Epithelial cell of esophagus (primary cell): Measurements from ENCODE around the gene TMEM229A.
"Not testable (repeated sequence)": the region's sequence is repeated elsewhere in the genome, so short reads cannot be mapped to it uniquely, and the experiment has no call there.

Experiments
- DNase-seq: peaks from one replicate; pipeline ENCODE4 v3.0.0; 2010; ENCODE audit warnings: low read depth
- H3K4me3 ChIP-seq: 2 replicates; pipeline ENCODE4 v1.5.1; 2011; ENCODE audit warnings: mild to moderate bottlenecking, low read length, control low read depth
- TF ChIP-seq, protein P1 (sequence below): IDR thresholded peaks from 2 replicates; pipeline ENCODE4 v1.5.1; 2011; ENCODE audit warnings: low read depth, mild to moderate bottlenecking, low read length, control low read depth, inconsistent platforms; ENCODE audit not compliant: insufficient read depth; ENCODE audit errors: missing control alignments

TMEM229A gene

DNA sequence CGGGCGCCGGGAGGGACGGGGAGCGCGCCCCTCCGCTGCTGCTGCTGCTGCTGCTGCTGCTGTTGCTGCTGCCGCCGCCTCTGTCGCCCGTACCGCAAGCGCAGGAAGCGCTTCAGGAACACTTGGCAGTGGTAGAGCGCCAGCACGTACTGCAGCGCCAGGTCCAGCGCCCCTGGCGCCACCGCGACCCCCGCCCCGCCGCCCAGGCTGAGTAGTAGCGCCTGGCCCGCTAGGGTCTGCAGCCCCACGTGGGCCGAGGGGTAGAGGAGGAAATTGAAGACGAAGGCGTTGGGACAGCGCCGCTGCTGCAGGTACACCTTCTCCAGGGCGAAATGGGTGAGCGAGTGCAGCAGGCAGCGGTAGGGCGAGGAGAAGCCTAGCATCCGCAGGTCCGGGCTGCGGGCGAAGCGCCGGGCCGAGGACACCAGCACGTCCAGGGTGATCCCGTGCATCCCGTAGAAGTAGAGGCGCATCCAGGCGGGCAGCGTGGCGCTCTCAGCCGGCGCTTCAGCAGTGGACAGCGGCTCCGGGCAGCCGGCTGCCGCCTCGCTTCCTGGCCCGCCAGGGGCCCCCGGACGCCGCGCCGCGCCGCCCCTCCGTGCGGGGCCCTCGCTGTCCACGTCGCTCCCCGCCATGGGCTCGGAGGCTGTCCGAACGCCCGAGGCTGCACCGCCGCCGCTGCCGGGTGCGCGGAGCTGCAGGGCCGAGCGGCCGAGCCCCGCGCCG is at the start of gene TMEM229A:
Gene TMEM229A, minus strand, starts transcription at position 699 of the 726 bp plus-strand sequence. Its CDS starts 64 bp downstream, at position 635.
- peak; percentile 55 for DNase-seq
- TF ChIP-seq, protein P1, sequence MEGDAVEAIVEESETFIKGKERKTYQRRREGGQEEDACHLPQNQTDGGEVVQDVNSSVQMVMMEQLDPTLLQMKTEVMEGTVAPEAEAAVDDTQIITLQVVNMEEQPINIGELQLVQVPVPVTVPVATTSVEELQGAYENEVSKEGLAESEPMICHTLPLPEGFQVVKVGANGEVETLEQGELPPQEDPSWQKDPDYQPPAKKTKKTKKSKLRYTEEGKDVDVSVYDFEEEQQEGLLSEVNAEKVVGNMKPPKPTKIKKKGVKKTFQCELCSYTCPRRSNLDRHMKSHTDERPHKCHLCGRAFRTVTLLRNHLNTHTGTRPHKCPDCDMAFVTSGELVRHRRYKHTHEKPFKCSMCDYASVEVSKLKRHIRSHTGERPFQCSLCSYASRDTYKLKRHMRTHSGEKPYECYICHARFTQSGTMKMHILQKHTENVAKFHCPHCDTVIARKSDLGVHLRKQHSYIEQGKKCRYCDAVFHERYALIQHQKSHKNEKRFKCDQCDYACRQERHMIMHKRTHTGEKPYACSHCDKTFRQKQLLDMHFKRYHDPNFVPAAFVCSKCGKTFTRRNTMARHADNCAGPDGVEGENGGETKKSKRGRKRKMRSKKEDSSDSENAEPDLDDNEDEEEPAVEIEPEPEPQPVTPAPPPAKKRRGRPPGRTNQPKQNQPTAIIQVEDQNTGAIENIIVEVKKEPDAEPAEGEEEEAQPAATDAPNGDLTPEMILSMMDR = no peak
- peak within 1 kb of the TSS; percentile 18 for H3K4me3 ChIP-seq

DNA sequence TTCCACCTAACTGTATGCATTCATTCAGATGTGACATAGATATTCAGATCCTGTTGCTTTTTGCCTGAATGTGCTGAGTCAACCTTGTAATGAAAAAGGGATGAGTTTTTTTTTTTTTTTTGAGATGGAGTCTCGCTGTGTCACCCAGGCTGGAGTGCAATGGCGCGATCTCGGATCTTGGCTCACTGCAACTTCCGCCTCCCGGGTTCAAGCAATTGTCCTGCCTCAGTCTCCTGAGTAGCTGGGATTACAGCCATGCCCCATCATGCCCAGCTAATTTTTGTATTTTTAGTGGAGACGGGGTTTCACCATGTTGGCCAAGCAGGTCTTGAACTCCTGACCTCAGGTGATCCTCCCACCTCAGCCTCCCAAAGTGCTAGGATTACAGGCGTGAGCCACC is 49.4 kb upstream of the TMEM229A start:
- H3K4me3 ChIP-seq, DNase-seq: not testable (repeated sequence)

DNA sequence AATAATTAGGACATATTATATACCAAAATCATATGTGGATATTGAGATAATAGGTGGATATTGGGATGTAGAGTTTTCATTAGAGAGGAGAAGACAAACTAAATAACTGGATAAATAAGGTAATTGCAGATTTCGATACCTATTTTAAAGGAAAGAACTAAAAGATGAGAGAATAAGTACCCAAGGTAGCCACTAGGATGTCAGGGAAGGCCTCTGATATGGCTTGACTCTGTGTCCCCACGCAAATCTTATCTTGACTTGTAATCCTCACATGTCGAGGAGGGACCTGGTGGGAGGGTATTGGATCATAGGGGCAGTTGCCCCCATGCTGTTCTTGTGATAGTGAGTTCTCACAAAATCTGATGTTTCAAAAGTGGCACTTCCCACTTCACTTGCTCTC is 44.7 kb upstream of the TMEM229A start:
- no peak overlapping the region for H3K4me3 ChIP-seq
- DNase-seq = no peak
- TF ChIP-seq, protein P1 = no peak

DNA sequence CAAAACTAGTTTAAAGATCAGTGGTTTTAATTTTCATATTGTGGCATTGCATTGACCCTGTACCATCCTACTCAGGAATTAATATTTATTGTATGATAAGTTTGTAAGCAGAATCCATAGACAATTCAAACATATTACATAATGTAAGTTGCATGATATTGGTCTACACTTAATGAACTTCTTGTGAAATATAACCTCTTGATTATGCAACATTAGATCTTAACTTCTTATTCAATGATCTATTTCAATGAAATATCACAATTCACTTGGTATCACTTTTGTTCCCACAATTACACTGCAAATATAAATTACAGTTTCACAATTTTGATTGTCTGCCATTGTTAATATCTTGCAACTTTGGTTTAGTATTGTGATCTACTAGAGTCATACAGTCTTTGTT is 44.0 kb upstream of the TMEM229A start:
- no peak overlapping the region for H3K4me3 ChIP-seq
- no peak for DNase-seq
- TF ChIP-seq, protein P1 = no peak

DNA sequence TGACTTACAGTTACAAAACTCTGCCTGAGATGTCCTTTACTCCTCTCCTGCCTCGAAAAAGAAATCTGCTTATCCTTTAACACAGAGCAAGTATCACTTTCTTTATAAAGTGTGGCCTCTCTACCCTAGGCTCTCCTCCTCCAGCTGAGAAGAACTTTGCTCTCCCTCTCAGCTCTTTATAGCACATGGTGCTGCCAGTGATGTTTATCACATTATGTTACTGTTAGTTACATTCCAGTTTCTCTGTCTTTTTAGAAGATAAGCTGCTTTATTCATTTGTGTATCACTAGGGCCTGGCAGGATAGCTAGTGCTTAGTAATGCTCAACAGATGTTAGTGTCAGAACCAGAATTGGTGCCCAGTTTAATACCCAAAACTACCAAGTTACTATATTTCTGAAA is 41.1 kb upstream of the TMEM229A start:
- TF ChIP-seq, protein P1 = no peak
- DNase-seq = no peak
- H3K4me3 ChIP-seq = no peak overlapping the region

DNA sequence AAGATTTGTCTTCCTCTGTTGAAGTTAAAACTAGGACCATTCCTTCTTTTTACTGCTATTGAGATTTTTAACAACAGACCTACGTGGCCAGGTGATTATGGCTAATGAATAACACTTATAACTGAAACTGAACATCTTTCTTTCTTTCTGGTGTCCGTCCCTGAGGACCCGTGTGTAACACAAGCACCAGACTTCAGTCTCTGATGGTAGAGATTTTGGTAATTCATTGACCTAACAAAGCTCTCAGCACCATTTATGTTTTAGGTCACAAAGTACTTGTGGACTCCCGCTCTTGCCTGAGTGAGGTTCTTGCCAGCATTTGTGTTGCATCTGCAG is 40.4 kb upstream of the TMEM229A start:
- no peak for DNase-seq
- TF ChIP-seq, protein P1 = no peak
- H3K4me3 ChIP-seq = no peak overlapping the region

DNA sequence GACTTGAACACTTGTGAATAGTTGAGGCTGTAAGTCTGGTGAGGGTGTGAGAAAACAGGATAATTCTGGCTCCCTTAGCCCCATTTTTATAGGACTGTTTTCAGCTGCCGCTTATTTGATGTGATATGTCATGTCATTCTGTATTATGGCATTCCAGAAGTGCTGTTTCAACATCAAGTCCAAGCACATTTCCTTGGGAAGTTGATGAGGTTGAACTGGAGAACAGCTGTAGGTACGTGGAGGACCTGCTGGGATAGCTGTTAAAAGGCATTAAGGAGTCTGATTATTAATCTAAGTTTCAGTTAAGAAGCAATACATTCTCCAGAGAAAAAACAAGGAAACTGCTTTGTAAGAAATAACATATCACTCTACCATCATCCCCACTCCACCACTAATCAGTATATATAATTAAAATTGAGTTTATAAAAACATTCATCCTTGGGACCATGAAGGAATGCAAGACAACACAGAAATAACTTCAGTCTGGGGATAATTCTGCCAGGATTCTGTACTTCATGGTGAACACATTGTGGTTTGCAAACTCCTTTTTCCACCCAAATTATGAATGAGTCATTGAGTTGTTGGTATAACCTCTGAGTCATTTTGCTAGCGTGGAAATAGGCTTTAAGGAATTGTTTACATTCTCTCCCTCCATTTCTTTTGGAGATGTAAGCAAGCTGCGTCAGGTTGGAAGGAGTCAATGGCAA is 39.9 kb upstream of the TMEM229A start:
- TF ChIP-seq, protein P1 = no peak
- DNase-seq = peak; percentile 72
- no peak overlapping the region for H3K4me3 ChIP-seq
